Sigmoid colon (tissue), 7 donors: ENCODE data around the gene CDIP1. TPM values are rescaled to one million over a fixed set of nuclear protein-coding genes. Genes with fewer than 3 reads are reported as not detected.

Experiments
- DNase-seq: peaks from one replicate; pipeline ENCODE4 v3.0.0-alpha.2; 2019
- H3K27ac ChIP-seq, 4 donors: fragments of 200-600 bp; sonication (generic); one replicate each; pipeline ENCODE4 v1.5.1; 2016 to 2019; ENCODE audit warnings: mild to moderate bottlenecking in 1 of 4
- H3K27me3 ChIP-seq, 3 donors: fragments of 200-600 bp; sonication (generic); one replicate each; pipeline ENCODE4 v1.5.1; 2019; ENCODE audit warnings: mild to moderate bottlenecking in 1 of 3
- H3K36me3 ChIP-seq, 4 donors: fragments of 200-600 bp; sonication (generic); one replicate each; pipeline ENCODE4 v1.5.1; 2016 to 2019
- H3K4me1 ChIP-seq, 4 donors: fragments of 200-600 bp; sonication (generic); one replicate each; pipeline ENCODE4 v1.5.1; 2017 to 2019
- H3K4me3 ChIP-seq, 4 donors: fragments of 200-600 bp; sonication (generic); one replicate each; pipeline ENCODE4 v1.5.1; 2017 to 2019; ENCODE audit warnings: mild to moderate bottlenecking in 2 of 4, moderate library complexity in 1 of 4
- H3K9me3 ChIP-seq, 4 donors: fragments of 200-600 bp in 3 of 4; sonication (generic) in 3 of 4; one replicate each; pipeline versions ENCODE4 v1.5.1 to v1.6.1; 2013 to 2019
- EP300 ChIP-seq, 4 donors: sonication (generic); formaldehyde crosslinking; IDR thresholded peaks; one replicate each; pipeline ENCODE4 v1.6.1; 2017; ENCODE audit warnings: antibody characterized with exemption in 4 of 4
- POLR2A ChIP-seq, 2 donors: fragments of 450-650 bp; IDR thresholded peaks; one replicate each; pipeline ENCODE4 v1.6.1; 2016; ENCODE audit warnings: antibody characterized with exemption in 2 of 2, mild to moderate bottlenecking in 2 of 2, moderate library complexity in 2 of 2
- POLR2AphosphoS5 ChIP-seq, 4 donors: sonication (generic); formaldehyde crosslinking; IDR thresholded peaks; one replicate each; pipeline ENCODE4 v1.6.1; 2017; ENCODE audit warnings: antibody characterized with exemption in 4 of 4
- WGBS, 2 donors: extraction: QIAGEN DNeasy Blood & Tissue Kit; methylation state at CpG; one replicate each; pipeline ENCODE4 v1.1.7; 2013; 5-methylcytosine and 5-hydroxymethylcytosine counted together
- intact Hi-C: fragments of 100-400 bp; cut with DNase I; formaldehyde crosslinking; loops from one replicate; pipeline ENCODE4 v1.15.1; 2023
- polyA plus RNA-seq, 3 donors: library from polyadenylated mRNA; stranded (reverse); fragments of 200-250 nt; gene quantifications; one replicate each; pipeline ENCODE4 v1.2.3, GENCODE V29; 2013
- total RNA-seq, 4 donors: library from RNA; depleted of rRNA; stranded (reverse); fragments of >200 nt; gene quantifications; one replicate each; pipeline ENCODE4 v1.1.0, GENCODE V29; 2016
- TF ChIP-seq, protein P1 (sequence below), 4 experiments: fragments of 450-650 bp in 3 of 4; fragments of 200-600 bp in 1 of 4; IDR thresholded peaks; one replicate each; pipeline ENCODE4 v1.5.1; 2016 to 2019; ENCODE audit warnings: antibody characterized with exemption in 4 of 4, mild to moderate bottlenecking in 3 of 4, moderate library complexity in 2 of 4
- donor health status: healthy with polysubstance abuse.
- donor health status: Bipolar disorder and iron deficiency.
- donor health status: healthy.

Gene CDIP1
- total and polyA plus RNA-seq, 7 donors, result 10.8 to 22.4 (median 16.1) TPM

DNA sequence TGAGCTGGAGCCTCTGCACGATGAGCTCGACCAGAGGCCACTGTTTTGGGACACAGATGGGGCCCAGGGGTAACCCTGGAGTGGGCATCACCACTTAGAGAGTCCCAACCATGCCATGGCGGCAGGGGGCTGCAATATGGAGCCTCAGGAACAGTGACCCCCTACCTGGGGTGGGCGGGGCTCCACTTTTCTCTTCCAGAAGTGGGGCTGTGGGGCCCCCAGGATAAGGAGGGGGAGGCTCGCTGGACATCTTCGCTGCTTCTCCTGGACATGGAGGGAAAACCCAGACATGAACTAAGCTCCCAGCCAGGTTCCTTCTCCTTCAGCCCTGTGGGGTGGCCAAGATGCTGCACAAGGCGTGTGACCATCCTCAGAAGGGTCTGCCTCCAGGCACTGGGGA is 24.7 kb downstream of the CDIP1 start:
- Histone ChIP-seq H3K27me3 (no peaks in the 10 kb centered on the region), H3K9me3 (no peaks in the 10 kb centered on the region), H3K4me3 (no peak overlapping the region), H3K4me1 (peaks cover 0 to 46% (median 36%) of the 10 kb centered on the region in 4 donors), H3K27ac (peak overlapping the region in 3 of 4 donors; percentile 55 to 63 (median 61)), H3K36me3 (peaks cover 0 to 52% (median 34%) of the 10 kb centered on the region in 4 donors)
- TF ChIP-seq EP300 (IDR thresholded peaks at IDR 0.05), result no peak
- TF ChIP-seq, protein P1, sequence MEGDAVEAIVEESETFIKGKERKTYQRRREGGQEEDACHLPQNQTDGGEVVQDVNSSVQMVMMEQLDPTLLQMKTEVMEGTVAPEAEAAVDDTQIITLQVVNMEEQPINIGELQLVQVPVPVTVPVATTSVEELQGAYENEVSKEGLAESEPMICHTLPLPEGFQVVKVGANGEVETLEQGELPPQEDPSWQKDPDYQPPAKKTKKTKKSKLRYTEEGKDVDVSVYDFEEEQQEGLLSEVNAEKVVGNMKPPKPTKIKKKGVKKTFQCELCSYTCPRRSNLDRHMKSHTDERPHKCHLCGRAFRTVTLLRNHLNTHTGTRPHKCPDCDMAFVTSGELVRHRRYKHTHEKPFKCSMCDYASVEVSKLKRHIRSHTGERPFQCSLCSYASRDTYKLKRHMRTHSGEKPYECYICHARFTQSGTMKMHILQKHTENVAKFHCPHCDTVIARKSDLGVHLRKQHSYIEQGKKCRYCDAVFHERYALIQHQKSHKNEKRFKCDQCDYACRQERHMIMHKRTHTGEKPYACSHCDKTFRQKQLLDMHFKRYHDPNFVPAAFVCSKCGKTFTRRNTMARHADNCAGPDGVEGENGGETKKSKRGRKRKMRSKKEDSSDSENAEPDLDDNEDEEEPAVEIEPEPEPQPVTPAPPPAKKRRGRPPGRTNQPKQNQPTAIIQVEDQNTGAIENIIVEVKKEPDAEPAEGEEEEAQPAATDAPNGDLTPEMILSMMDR (IDR thresholded peaks at IDR 0.05), result no peak
- no peak for TF ChIP-seq POLR2A (IDR thresholded peaks at IDR 0.05)
- TF ChIP-seq POLR2AphosphoS5 (IDR thresholded peaks at IDR 0.05), result no peak
- DNase-seq, result no peak
- 94 to 96% methylated on average over 7 of the region's 7 CpGs for WGBS, 2 donors
- intact Hi-C loops, result no loop called here

DNA sequence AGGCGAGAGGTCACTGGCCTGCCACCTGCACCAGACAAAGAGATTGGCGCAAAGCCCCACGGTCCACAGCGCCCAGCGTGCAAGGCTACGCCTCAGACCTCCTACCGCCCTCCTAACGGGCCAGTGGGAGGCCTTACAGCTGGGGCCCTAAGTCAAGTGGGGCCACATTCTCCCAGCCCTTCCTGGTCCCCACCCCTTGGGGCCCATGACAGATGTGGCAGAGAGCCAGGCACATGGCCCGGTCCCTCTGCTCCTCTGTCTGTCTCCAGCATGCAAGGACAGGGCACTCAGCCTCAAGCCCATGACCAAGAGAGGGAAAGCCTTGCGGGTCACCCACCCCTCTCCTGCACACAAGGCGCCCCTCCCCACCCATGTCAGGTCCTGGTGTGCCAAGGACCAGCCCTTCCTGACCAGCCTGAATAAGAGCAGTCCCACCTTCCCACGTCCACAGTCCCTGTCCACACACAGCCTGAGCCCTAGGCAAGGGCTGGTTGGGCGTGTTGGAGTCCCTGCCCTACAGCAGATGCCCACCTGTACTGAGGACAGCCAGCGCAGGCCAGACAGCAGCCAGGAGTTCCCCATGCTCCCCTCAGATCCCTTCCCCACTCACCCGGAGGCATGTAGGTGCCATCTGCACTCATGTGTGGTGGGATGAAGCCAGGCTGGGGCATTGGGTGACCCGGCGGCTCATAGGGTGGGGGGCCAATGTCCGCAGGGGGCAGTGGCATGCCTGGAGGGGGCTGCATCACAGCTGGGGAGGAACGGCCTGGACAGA is 25.3 kb downstream of the CDIP1 start:
- no peaks in the 10 kb centered on the region for H3K9me3 ChIP-seq
- H3K4me1 ChIP-seq, result peaks cover 0 to 46% (median 36%) of the 10 kb centered on the region in 4 donors
- H3K27me3 ChIP-seq, result no peaks in the 10 kb centered on the region
- TF ChIP-seq, protein P1 (IDR thresholded peaks at IDR 0.05), result no peak
- no peak for TF ChIP-seq POLR2AphosphoS5 (IDR thresholded peaks at IDR 0.05)
- TF ChIP-seq EP300 (IDR thresholded peaks at IDR 0.05), result no peak
- TF ChIP-seq POLR2A (IDR thresholded peaks at IDR 0.05), result no peak
- WGBS, 2 donors, result 89 to 90% methylated on average over 19 of the region's 19 CpGs
- intact Hi-C loops, result no loop called here
- DNase-seq, result no peak
- no peak overlapping the region for H3K27ac ChIP-seq
- H3K4me3 ChIP-seq, result no peak overlapping the region
- H3K36me3 ChIP-seq, result peaks cover 0 to 58% (median 39%) of the 10 kb centered on the region in 4 donors

DNA sequence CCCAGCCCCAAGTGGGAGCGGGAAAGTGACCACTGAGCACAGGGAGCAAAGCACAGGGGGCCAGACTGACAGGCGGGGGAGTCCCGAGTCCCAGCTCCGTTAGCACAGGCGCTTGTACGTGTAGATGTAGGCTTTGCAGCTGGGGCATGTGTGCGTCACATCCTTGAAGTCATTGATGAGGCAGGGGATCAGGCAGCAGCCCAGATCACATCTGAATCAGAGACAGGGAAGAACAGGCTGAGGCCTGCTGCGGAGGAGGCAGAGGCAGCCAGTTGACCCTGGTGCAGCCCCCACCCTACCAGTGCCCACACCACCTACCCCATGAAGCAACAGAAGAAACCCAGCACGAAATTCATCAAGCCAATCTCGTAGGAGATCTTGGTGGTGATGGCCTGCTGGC is 26.1 kb downstream of the CDIP1 start:
- TF ChIP-seq, protein P1 (IDR thresholded peaks at IDR 0.05), result no peak
- TF ChIP-seq EP300 (IDR thresholded peaks at IDR 0.05), result no peak
- no peak for TF ChIP-seq POLR2AphosphoS5 (IDR thresholded peaks at IDR 0.05)
- TF ChIP-seq POLR2A (IDR thresholded peaks at IDR 0.05), result no peak
- Histone ChIP-seq H3K4me3 (no peak overlapping the region), H3K36me3 (peaks cover 0 to 66% (median 47%) of the 10 kb centered on the region in 4 donors), H3K4me1 (peaks cover 0 to 46% (median 34%) of the 10 kb centered on the region in 4 donors), H3K27me3 (no peaks in the 10 kb centered on the region), H3K27ac (no peak overlapping the region), H3K9me3 (no peaks in the 10 kb centered on the region)
- WGBS, 2 donors, result 95% methylated on average over 10 of the region's 10 CpGs
- intact Hi-C loops, result no loop called here
- no peak for DNase-seq

DNA sequence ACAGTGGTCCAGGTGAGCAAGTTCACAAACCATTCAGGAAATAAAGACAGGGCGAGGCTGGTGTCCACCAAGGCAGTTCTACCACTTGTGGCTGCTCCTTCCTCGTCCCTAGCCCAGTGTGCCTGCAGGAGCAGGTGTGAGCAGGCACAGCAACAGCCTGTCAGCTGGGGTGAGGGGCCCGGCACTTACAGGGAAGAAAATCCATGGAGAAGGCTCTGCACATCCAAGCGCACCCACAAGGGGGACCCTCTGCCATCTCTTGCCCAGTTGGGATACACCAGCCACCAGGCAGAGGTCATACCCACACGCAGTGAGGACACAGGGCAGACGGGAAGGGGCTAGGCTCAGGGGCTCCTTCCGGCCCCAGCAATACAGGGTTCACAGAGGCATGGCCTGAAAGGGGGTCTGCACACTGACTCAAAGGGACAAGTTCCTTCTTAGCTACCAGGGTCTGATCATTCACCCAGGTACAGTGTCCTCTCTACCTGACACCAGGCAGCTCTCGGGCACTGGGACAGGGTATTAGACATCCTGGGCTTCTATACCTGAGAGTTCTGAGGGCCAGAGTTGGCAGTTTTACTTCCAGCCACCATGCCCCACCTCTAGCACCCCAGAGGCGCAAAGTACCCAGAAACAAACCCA is 27.0 kb downstream of the CDIP1 start:
- Histone ChIP-seq H3K27ac (no peak overlapping the region), H3K4me1 (peaks cover 0 to 46% (median 35%) of the 10 kb centered on the region in 4 donors), H3K9me3 (no peaks in the 10 kb centered on the region), H3K27me3 (no peaks in the 10 kb centered on the region), H3K4me3 (no peak overlapping the region), H3K36me3 (peaks cover 0 to 75% (median 50%) of the 10 kb centered on the region in 4 donors)
- 44 to 69% methylated on average over 9 of the region's 9 CpGs for WGBS, 2 donors
- TF ChIP-seq, protein P1 (IDR thresholded peaks at IDR 0.05), result peak in 3 of 4 experiments; percentile 22 to 54 (median 37)
- no peak for TF ChIP-seq POLR2AphosphoS5 (IDR thresholded peaks at IDR 0.05)
- TF ChIP-seq POLR2A (IDR thresholded peaks at IDR 0.05), result no peak
- TF ChIP-seq EP300 (IDR thresholded peaks at IDR 0.05), result no peak
- intact Hi-C loops, result no loop called here
- DNase-seq, result no peak
